HG03280 (cell line): ENCODE data around the gene CPEB4.

ENCODE experiments used
- ATAC-seq: cut with Tn5 transposase; IDR thresholded peaks from one replicate; pipeline ENCODE4 v1.9.1; 2021; ENCODE audit warnings: mild to moderate bottlenecking, moderate library complexity; ENCODE audit not compliant: unreplicated experiment

Gene CPEB4

DNA sequence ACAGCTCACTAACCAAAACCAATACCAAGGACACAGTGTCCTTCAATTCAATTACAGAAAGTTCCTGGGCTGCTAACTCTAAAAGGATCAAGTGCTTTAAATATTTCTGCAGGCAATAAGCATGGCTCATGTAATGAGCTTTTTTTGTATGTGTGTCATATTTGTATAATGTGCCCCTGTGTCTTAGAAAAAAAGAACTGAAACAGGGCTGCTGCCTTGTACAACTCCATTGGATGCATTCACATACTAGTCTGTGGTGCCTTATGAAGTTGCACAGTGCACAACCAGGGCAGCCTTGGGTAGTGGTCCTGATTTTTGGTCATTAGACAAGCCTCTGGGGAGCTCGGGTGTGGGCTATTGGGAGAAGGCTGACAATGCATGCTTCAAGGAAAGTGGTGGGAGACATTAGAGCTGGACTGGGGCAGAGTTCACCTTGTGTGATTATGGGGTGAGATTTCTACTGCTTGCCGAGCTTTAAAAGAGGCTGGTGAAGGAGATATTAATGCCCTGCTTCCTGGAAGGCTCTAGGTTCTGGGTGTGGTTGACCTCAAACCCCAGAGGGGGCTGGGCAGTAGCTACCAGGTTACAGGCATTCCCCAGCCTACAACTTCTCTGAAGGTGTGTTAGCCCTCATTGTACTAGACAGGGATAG, 3.6 kb upstream of the CPEB4 start:
- no peak for ATAC-seq

DNA sequence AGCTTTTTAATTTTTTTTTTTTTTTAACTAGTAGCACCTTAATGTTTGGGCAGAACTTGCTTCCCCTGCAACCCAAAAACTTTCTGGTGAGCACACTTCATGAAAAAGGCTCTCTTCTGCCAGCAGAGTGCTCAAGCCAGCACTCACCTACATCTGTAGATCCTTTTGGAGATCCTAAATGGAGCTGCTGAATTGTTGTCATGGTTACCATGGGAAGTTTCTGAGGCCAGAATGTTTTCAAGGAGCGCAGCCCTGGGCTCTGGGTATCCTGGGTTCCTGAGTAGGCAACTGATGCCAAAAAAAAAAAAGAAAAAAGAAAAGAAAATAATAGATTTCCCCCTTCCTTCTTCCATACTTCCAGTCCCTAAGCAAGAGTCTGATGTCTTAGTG, 3.1 kb upstream of the CPEB4 start:
- no peak for ATAC-seq

DNA sequence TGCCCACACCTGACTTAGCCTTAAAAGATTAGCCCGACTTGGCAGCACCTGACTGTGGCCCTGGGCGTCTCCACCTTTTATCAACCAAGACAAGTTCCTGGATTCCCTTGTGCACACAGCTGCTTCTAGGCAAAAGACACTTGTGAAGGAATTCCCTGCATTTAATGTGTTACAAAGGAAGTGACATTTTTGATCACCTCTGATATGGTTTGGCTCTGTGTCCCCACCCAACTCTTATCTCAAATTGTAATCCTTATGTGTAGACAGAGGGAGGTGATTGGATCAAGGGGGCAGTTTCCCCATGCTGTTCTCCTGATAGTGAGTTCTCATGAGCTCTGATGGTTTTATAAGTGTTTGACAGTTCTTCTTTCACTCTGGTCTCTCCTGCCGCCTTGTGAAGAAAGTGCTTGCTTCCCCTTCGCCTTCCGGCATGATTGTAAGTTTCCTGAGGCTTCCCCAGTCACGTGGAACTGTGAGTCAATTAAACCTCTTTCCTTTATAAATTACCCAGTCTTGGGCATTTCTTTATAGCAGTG, 2.6 kb upstream of the CPEB4 start:
- no peak for ATAC-seq

DNA sequence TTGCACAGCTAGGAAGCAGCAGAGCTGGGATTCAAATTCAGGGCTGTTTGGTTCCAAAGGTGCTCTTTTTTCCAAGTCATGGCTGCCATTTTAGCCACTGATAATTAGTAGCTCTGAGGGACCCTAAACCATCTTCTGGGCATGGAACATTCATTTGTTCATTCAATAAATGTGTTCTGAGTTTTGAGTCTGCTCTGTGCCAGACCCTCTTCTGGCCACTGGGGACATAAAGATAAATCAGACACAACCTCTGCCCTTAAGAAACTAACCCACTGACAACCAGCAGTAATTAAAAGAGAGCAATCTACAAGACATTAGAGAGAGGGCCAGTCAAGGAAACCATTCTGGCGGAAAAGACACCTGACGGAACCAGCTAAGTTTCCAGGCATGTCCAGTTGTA, 2.0 kb upstream of the CPEB4 start:
- no peak for ATAC-seq

DNA sequence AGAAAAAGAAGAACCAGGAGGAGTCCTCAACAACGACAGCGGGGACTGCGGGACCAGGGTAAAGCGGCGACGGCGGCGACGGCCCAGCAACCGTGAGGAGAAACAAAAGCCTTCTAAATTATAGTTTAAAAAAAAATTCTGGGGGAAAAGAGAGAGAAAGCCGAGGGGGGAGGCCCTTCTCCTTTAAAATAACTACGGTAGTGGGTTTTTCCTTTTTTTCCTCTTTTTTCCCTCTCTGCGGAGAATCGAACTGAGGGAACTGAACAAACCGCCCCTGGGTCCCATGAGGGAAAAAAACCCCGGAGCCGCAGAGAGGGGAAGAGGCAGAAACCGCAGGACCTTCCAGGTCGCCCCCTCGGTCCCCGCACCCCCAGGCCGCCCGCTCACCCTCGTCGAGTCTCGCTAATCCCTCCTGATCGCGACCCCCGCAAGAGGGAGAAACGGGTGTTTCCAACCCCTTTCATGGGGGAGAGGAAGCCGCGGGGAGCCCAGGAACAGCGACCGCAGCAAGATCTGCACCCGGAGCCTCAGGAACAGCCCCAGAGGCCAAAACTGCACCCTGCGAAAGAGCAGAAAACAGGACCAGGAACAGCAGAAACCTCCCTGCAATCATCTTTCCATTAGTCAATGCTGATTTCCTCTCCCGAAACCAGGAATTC, 453 bp downstream of the CPEB4 start:
- ATAC-seq = no peak

DNA sequence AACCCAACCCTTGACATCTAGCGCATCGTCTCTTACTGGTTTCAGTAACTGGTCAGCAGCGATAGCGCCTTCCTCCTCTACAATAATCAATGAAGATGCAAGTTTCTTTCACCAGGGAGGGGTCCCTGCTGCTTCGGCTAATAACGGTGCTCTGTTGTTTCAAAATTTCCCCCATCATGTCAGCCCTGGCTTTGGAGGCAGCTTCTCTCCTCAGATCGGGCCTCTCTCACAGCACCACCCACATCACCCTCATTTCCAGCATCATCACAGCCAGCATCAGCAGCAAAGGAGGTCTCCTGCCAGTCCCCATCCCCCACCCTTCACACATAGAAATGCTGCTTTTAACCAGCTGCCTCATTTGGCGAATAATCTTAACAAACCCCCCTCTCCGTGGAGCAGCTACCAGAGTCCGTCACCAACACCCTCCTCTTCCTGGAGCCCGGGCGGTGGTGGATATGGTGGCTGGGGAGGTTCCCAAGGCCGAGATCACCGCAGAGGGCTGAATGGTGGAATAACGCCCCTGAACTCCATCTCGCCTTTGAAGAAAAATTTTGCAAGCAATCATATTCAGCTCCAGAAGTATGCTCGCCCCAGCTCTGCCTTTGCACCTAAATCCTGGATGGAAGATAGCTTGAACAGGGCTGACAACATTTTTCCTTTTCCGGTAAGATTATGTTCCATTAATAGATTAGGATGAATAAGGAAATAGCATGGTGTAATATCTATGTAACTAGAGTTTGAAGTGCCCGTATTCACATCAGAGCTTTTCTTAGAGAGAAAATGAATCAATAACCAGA, 2.2 kb downstream of the CPEB4 start:
- no peak for ATAC-seq

DNA sequence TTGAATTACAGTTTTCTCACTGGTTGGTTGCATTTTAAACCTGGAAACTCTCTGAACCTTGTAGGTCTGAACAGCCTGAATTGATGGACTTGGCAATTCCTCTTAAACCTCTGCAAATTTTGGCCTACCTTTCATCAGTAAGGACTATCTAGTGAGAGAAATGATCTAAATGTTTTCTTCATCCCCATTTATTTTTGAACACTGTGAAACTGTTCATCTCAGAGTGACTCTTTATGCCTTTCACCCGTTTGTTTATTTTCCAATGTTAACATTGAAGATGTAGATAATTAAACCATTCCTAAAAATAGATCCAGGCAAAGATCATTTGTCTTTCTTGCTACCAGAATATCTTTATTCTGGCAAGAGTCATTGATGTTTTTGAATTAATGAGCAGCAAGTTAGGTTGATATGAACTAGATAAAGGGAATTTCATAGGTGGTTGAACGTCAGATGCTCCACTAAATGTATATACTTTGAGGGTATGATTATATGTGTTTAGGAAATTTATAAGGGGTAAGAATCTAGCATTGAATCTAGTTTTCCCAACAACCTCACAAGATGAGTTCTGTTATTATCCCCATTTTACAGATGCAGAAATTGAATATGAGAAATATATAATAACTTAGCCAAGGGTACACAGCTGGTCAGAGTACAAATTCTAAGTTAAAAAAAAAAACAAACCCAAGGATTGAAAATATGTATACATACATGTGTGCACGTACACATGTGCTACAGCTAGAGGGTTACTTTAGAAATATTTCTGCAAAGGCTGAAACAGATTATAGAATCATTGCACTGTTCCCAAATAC, 3.4 kb downstream of the CPEB4 start:
- no peak for ATAC-seq

DNA sequence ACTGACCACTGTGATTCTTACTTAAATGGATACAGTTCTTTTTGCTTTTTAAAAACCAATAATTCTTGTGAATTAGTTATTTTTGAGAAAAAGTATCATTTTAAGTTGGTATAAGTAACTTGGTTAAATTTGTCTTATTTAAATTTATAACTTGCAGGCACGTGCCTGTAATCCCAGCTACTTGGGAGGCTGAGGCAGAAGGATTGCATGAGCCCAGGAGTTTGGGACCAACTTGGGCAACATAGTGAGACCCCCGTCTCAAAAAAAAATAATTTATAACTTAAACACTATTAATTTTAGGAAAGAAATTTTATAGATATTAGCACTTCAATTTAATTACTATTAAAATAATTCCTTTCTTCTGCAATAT, 5.0 kb downstream of the CPEB4 start:
- no peak for ATAC-seq

DNA sequence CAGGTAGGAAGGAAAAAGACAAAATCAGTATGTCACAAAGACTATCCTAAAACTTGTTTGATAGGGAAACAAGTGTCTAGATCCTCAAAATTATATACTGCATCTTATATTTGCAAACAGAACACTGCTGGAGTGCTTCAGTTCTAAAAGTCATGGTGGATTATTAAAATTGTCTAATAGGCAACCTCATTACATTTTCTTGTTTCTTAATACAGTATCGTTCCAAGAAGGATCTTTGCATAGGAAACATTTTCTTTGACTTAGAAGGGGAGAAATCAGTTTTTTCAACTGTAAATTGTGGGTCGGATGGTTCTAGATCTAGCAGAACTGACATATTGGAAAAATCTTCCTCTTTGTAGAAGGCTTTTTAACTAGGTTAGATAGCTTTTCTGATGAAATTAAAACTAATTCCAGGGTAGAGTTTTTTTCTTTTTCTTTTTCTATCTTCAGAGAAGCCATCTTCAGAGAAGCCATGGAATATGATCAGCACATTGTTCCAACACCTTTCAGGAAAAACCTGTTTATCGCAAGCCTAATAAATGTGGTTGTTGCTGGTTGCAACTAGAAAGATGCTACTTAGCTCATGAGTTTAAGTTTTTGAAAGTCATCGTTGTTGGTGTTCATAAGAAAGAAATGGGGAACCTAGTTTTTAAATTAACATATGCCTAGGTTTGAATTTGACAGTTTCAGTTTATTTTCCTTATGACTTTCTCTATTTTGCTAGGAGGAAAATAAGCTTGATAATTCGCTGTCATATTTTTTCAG, 7.4 kb downstream of the CPEB4 start:
- no peak for ATAC-seq

DNA sequence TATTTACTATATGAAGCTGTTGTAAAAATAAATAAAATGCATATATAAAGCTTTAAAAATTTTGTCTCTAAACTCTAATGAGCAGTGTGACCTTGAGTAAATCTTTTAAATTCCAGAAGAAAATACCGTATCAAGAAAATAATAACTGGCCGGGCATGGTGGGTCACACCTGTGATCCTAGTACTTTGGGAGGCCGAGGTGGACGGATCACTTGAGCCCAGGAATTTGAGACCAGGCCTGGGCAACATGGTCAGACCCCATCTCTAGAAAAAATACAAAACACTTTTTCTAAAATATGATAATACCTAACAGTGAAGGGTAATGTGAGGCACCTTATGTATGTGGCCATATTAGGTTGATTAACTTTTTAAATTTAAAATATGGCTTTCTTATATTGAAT, 8.5 kb downstream of the CPEB4 start:
- ATAC-seq = no peak

DNA sequence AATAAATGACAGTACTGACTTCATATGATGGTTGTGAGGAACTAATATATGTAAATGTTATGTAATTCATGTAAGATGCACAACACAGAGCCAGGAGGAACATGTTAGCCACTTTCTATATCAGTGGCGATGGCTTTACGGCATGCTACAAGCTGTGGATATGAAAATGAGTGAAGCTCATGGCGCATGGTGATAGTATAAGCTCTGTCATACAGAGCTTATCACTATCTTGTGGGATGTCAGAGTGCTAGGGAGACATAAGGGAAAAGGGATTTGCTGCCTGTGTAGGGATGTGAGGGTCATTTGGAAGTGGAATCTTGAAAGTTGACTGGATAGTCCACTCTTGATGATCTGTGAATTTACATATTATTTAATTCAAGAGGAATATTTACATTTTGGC, 13.6 kb downstream of the CPEB4 start:
- ATAC-seq = no peak

DNA sequence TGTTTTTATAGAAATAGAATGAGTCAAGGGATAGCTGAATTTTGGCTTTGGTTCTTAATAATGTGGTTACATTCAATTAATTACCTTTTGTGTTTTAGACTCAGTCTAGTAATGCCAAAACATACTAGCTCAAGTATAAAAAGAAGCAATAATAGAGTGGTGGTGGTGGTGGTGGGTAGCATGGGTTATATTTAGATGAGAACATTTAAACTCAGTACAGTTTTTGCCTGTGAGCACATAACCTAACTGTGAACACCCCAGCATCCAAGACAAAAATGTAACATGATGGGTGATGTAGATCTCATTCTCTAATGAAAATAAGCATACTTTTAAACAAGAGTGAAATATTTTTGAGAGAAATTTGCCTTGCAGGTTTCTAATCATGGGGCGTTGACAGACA, 14.2 kb downstream of the CPEB4 start:
- no peak for ATAC-seq

DNA sequence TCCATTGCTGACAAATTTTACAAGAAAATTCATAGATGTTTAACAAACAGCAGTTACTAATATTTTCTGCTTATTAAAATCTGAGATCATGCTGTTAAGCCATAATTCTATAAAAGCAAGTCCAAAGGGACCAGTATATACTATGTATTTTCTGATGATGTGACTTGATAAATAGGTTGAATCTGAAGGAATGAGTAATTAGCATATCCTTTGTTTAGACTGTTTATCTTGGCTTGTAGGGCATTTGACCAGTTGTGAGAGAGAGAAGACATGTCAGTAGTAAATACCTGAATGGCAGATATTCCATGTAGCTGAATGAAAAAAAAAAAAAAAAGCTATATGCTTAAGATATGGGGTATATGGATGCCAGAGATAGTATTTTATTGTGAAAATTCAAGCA, 14.6 kb downstream of the CPEB4 start:
- ATAC-seq = no peak

DNA sequence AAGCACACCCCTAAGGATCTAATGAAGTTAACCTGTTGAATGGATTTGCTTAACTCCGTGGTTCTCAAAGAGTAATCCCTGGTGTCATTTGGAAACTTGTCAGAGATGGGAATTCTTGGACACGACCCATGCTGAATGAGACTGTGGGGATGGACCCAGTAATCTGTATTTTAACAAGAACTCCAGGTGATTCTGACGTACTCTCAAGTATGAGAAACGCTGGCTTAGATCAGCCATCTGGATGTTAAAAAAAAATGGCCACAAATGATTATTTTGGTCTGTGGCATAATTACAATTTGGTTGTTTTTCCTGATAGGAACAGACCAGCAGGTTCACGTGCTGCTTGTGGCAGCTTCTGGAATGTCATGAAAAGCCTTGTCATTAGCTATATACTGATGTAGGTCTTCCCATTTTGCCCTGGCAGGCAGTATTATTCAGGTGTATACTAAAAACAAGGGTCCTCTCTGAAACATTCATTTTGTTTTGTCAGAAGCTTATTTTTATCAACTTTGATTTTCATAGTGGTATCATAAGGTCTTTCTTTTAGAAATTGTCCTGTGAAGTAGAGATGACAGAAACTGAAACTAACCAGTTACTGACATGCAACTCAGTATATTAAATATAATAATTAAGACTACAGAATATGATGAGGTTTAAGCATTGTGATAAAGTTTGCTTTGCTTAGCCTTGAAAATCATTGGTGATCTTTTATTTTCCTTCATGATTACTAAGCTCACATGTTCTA, 15.4 kb downstream of the CPEB4 start:
- ATAC-seq = no peak

DNA sequence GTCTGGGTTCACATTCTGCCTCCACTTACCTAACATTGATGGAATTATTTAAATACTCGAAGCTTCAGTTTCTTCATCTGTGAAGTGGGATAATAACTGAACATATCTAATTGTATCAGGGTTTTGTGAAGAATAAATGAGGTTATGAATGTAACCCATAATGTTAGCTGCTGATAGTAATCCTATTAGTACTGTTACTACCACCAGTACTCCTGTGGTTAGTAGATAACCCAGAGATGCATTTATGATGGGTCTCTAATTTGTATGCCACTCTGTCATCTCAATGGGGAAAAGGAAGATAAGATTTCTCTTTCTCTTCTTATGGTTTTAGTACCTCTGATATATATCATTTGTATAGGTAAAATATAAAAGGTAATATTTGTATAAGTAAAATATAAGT, 16.0 kb downstream of the CPEB4 start:
- ATAC-seq = no peak

DNA sequence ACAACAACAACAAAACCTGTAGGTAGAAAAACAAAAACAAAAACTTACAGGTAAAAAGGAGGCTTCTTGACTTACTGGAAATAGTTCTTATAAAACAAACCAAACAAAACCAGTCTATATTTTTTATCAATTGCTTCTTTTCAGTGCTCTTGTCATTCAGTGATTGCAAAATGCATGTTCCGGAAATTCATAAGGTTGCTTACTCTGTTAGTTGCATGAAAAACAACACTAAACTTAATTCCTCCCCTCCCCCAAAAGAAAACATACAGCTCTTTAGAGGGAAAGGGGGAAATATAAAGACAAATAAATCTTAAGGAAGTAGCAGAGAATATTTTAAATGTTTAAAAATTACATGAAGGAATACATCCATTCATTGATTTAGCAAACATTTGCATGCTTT, 19.1 kb downstream of the CPEB4 start:
- ATAC-seq = no peak

DNA sequence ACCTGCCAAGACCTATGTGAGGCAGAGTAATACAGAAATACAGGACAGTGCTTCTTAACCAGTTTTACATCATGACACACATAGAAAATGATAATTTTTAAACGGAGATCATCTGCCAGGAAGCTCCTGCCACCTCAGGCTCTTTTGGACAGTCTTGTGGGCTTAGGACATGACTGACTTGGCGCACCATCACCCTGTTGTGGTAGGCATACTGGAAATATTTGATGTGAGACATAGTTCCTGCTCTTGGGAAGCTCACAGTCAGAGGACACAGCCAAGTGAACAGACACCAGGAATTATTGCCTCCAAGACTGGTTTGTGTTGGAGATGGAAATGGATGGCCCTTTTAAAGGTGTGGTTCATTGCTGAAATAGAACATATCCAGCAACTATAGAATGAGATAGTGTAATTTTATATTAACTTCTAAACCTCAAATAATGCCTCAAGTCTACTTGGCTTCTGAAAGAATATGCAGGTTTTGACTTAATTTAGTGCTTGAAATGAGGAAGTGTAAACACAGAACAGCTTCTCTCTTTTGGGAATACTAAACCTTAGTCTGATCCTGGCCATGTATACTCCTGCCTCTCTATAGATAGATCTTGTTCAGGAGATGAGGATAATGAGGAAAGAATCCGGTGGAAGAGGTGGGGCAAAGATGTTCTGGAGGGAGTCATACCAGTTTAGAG, 19.7 kb downstream of the CPEB4 start:
- no peak for ATAC-seq

DNA sequence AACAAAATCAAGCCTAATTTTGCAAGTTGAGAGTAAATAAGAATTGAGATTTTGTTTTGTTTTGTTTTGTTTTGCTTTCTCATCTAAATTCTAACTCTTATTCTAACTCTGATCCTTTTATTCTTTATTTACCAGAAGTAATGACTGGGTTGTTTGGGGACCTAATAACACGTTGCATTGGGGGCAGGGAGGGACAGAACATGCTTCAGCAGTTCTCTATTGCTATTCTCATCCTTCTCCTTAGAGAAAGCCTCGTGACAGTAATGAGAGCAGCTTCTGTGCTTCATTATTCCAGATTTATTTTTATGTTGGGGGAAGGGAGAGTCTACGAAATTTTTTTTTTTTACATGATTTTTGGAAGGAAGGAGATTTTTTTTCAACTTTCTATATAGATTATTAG, 21.1 kb downstream of the CPEB4 start:
- ATAC-seq = no peak

DNA sequence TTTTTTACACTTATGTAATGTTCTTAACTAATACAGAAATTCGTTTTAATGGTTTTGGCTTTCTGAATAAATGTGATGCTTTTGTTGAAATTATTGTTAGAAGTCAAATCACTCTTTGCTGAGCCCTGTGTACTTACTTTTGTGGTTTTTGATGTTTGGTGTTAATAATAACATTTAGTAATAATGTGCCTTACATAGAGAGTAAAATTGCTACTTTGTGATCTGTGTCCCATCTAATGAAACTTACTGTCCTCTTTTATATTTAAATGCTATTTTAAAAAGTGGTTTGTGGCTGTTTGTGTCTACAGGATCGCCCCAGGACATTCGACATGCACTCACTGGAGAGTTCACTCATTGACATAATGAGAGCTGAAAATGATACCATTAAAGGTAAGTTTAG, 22.1 kb downstream of the CPEB4 start:
- ATAC-seq = no peak
